GM21381 (cell line): ENCODE data around the gene KIF3B.
"Not testable (repeated sequence)": the region's sequence is repeated elsewhere in the genome, so short reads cannot be mapped to it uniquely, and the experiment has no call there.

ENCODE experiments used
- ATAC-seq: cut with Tn5 transposase; IDR thresholded peaks from one replicate; pipeline ENCODE4 v1.9.1; 2021; ENCODE audit warnings: mild to moderate bottlenecking, moderate library complexity; ENCODE audit not compliant: unreplicated experiment

The KIF3B gene

GRCh38 chr20:32246208-32246607 is 31.2 kb upstream of the KIF3B start:
- not testable (repeated sequence) for ATAC-seq

GRCh38 chr20:32248043-32248442 is 29.4 kb upstream of the KIF3B start:
- ATAC-seq: no peak

- no peak for ATAC-seq
Observed at GRCh38 chr20:32249030-32249738, 28.3 kb upstream of the KIF3B start.

GRCh38 chr20:32251470-32251869 is 26.0 kb upstream of the KIF3B start:
- ATAC-seq: no peak

- no peak for ATAC-seq
Observed at GRCh38 chr20:32252189-32252588, 25.3 kb upstream of the KIF3B start.

- ATAC-seq: not testable (repeated sequence)
Observed at GRCh38 chr20:32260973-32261372, 16.5 kb upstream of the KIF3B start.

DNA sequence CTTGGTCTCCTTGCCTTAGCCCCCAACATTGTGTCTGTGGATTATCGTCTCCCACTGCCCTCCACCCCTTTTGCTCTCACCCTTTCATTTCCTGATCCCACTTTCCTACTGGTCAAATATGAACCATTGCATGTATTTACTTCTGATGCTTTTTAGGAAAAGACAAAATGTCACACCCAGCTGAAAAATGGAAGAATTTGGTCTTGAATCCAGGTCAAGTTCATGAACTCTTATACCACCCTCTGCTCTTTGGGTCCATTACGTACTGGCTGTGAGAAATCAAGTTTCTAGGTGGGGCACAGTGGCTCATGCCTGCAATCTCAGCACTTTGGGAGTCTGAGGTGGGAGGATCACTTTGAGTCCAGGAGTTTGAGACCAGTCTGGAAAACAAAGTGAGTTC is 15.8 kb upstream of the KIF3B start:
- ATAC-seq: no peak

DNA sequence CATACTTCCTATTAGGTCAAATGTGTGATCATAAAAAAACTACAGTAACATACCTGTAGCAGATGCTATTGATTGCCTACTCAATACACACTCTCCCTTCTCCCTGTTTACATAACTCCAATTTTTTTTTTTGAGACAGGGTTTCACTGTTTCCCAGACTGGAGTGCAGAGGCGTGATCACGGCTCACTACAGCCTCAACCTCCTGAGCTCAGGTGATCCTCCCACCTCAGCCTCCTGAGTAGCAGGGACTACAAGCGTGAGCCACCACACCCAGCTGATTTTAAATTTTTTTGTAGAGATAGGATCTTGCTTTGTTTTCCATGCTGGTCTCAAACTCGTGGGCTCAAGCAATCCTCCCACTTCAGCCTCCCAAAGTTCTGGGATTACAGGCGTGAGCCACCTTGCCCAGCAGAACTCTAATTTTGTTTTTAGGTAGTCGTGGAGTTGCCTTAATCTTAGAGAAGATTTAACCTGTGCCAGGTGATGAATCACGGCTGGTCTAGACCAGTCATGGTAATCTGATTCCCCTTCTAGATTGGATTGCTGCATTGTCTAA is 14.0 kb upstream of the KIF3B start:
- ATAC-seq: no peak

DNA sequence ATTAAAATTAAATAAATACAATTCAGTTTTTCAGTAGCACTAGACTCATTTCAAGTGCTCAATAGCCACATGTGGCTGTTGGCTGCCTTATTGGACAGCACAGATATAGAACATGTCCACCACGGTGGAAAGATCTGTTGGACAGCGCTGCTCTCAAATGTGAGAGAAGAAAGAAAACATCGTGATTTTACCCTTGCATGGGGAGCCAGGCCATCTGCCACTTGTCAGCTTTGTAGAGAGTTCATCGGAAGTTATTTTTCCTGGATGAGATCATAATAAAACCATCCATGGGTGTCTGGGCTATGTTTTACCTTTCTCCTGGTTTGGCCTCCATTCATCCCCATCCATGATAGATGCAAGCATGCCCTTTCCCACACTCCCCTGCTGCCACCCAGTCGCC is 5.8 kb upstream of the KIF3B start:
- no peak for ATAC-seq

GRCh38 chr20:32274359-32274758 is 3.1 kb upstream of the KIF3B start:
- no peak for ATAC-seq

DNA sequence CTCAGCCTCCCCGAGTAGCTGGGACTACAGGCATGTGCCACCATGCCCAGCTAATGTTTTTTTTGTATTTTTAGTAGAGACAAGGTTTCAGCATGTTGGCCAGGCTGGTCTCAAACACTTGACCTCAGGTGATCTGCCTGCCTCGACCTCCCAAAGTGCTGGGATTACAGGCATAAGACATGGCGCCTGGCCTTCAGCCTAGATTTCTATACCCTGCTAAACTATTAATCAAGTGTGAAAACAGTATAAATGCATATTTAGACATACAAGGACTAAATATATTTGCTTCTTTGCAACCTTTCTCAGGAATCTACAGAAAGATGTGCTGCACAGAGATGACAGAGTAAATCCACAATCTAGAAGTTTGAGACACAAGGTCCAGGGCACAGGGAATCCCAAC is 2.3 kb upstream of the KIF3B start:
- not testable (repeated sequence) for ATAC-seq

GRCh38 chr20:32278199-32278643 is 770 bp downstream of the KIF3B start:
- peak; percentile 68 for ATAC-seq

- no peak for ATAC-seq
Observed at GRCh38 chr20:32281711-32282110, 4.3 kb downstream of the KIF3B start.

GRCh38 chr20:32282461-32282860 is 5.0 kb downstream of the KIF3B start:
- ATAC-seq: no peak

DNA sequence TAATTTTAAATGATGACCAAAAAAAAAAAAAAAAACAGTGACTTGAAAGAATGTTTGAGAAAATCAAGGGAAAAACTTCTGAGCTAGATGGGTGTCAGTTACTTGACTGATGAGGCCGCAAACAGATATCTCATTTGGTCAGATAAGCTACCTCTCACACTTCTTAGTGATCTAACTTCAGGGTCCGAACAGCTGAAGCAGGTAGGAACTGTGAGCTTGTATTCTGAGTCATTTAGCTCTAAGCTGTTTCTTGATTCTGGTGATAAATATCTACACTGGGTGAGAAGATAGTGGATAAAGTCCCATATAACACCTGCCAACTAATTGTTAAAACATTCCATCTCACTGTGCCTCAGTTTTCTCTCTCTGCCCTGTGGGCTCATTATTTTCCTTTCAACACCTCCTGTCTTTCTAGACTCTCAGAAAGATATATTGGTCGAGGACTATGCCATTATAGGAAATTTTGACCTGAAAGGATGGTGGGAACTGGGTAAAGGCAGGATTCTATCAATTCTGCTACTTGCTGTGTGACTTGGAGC is 7.7 kb downstream of the KIF3B start:
- no peak for ATAC-seq

- peak; percentile 58 for ATAC-seq
Observed at GRCh38 chr20:32285621-32286371, 8.3 kb downstream of the KIF3B start.

- no peak for ATAC-seq
Observed at GRCh38 chr20:32287231-32287638, 9.8 kb downstream of the KIF3B start.

DNA sequence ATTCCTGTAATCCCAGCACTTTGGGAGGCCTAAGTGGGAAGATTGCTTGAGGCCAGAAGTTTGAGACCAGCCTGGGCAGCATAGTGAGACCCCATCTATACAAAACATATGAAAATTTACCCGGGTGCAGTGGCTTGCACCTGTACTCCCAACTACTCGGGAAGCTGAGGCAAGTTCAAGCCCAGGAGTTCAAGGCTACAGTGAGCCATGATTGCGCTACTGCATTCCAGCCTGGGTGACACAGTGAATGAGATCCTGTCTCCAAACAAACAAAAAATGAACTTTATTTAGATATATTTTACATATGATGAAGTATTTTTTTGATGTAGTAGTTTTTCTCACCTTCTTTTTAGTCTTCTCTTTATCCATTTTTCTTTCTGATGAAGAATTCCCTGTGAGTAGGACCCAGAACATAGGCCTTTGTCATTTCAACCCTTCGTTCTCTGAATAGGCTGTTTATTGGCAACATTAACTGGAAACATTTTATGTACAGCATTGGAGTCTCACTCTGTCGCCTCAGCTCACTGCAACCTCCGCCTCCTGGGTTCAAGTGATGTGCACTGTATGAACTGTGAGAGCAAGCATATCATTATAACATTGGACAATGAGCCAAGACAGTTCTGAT is 10.9 kb downstream of the KIF3B start:
- ATAC-seq: no peak

DNA sequence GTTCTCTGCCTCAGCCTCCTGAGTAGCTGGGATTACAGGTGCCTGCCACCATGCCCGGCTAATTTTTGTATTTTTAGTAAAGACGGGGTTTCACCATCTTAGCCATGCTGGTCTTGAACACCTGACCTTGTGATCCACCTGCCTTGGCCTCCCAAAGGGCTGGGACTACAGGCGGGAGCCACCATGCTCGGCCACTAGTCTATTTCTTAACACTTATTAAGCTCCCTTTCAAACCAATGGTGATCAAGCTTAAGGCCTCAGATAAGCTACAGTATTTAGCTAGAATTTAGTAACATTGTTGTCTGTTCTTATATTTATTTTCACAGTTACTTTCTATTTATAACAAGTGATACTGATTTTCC is 11.8 kb downstream of the KIF3B start:
- not testable (repeated sequence) for ATAC-seq

GRCh38 chr20:32289661-32290431 is 12.4 kb downstream of the KIF3B start:
- ATAC-seq: no peak

DNA sequence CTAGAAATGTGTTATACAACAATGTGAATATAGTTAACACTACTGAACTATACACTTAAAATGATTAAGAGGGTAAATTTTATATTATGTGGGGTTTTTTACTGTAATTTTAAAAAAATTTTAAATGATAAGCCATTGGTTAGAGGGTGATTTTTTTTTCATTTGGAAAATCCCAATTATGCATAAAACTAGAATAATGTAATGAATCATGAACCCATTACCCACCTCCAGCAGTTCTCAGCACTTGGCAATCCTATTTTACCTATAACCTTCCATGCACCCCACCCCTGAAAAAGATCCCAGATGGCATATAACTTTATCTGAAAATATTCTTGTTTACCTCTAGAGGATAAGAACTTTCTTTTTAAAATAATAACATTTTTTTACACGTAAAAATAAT is 13.7 kb downstream of the KIF3B start:
- ATAC-seq: no peak
